SH-SY5Y (cell line): ENCODE results near the gene GAS2L3.

Experiments used
- GATA2 ChIP-seq: IDR thresholded peaks from 2 replicates; pipeline ENCODE4 v1.6.1; 2011; ENCODE audit warnings: mild to moderate bottlenecking, low read depth, low read length
- GATA3 ChIP-seq: IDR thresholded peaks from 2 replicates; pipeline ENCODE4 v1.6.1; 2011; ENCODE audit warnings: low read depth, mild to moderate bottlenecking, low read length, moderate library complexity

The GAS2L3 gene

DNA sequence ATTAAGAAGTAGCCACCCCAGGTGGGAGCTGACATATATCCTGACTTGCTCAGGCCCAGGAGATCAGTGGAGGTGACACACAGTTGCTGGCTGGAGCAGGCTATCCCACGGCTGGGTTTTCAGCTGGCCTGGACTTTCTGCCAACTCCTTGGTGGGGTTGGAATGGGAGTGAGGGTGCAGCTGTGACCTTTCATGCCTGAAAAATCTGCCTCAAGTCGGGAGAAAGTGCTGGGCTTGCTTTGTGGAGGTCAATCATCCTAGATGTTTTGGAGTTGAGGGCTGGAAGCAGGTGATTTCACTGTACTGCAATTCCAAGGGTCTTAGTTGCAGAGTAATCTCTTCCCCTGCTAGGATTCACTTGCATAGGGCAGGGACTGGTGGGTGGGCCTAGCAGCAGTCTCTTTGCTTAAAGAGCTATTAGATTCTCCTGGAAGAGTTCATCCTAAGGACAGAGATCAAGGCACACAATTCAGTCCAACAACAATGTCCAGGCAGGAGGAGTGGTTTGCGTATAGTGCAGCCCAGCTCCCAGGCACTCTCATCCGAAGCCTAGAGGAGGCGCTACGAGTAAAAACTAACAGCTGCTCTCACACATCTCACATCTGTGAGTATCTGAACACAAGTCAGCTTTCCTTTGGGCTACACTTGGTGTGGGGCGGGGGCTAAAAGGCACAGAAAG lies 98.1 kb downstream of the GAS2L3 start:
- TF ChIP-seq GATA2 (no peak), GATA3 (no peak)

GRCh38 chr12:100672075-100672592 lies 98.7 kb downstream of the GAS2L3 start:
- TF ChIP-seq GATA2 = no peak
- TF ChIP-seq GATA3 = no peak

DNA sequence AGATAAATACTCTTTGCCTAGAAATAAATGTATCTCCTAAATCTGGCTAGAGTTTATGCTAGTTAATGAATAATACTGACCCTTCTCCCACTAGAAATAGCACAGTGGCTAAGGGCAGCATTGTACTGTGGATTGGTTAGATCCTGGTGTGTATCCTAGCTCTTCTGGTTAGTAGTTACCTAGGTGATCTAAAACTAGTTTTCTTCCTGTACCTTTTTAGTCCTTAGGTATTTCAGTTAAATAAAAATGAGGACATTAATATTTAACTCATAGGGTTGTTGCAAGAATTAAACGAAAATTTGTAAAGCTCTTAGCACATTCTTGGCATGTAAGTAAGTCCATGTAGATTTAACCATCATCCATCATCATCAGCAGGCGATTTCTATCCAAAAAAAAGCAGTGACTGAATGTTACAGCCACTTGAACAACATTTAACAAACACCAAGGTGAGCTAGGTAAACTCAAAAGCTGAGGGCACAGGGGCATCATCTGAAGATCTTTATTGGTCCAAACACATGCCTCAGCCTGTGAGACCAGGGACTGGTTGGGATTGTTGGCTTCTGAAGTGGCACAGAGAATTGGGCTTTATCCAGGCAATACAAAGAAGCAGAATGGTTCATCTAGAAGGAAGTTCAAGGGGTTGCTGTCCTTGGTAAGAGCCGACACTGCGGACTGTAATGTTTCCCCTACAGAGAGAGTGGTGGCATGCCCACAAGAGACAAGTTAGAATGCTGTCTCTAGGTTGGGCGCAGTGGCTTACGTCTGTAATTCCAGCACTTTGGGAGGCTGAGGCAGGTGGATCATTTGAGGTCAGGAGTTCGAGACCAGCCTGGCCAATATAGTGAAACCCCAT lies 100.8 kb downstream of the GAS2L3 start:
- TF ChIP-seq GATA2 = no peak
- TF ChIP-seq GATA3 = no peak
